HEK293 (cell line): ENCODE data around the gene IL4I1.

ENCODE experiments used
- CTCF ChIA-PET: fragments of 350-600 bp; formaldehyde crosslinking; extraction: SDS; loops from one replicate; lab custom pipeline; 2021; ENCODE audit warnings: antibody characterized with exemption; lab: Yijun Ruan, JAX
- POLR2A ChIA-PET: fragments of 300-600 bp; formaldehyde crosslinking; extraction: SDS; loops from one replicate; lab custom pipeline; 2020; ENCODE audit warnings: antibody characterized with exemption, inconsistent platforms; lab: Yijun Ruan, JAX
- H3K27ac ChIP-seq: fragments of 200-500 bp; sonication (Bioruptor generic); 2 replicates; pipeline ENCODE4 v1.5.1; 2014; ENCODE audit warnings: low read depth, low read length, control low read depth, inconsistent platforms; ENCODE audit errors: extremely low read depth
- H3K36me3 ChIP-seq, 2 experiments: fragments of 200-500 bp in 1 of 2; sonication (Bioruptor generic) in 1 of 2; 1 replicate in 1 of 2; 2 replicates in 1 of 2; pipeline ENCODE4 v1.5.1; 2014 to 2017; ENCODE audit warnings: inconsistent platforms in 2 of 2, low read length in 2 of 2; ENCODE audit not compliant: control insufficient read depth in 2 of 2, insufficient read depth in 1 of 2
- H3K4me1 ChIP-seq: fragments of 200-500 bp; sonication (Bioruptor generic); 2 replicates; pipeline ENCODE4 v1.5.1; 2014; ENCODE audit warnings: mild to moderate bottlenecking, low read length, inconsistent platforms; ENCODE audit not compliant: control insufficient read depth, insufficient read depth
- H3K4me3 ChIP-seq: 2 replicates; pipeline ENCODE4 v1.5.1; 2011; ENCODE audit warnings: low read depth, mild to moderate bottlenecking, control low read depth, low read length, moderate library complexity
- H3K9me3 ChIP-seq: fragments of 200-500 bp; sonication (Bioruptor generic); 2 replicates; pipeline ENCODE4 v1.5.1; 2014; ENCODE audit warnings: low read depth, low read length, inconsistent platforms; ENCODE audit not compliant: control insufficient read depth, insufficient read depth
- BCL6B ChIP-seq: fragments of 450-650 bp; formaldehyde crosslinking; IDR thresholded peaks from 2 replicates; pipeline ENCODE4 v1.5.1; 2017; ENCODE audit warnings: missing biosample characterization, missing genetic modification characterization
- GLIS1 ChIP-seq: fragments of 450-650 bp; formaldehyde crosslinking; IDR thresholded peaks from 2 replicates; pipeline ENCODE4 v1.5.1; 2016; ENCODE audit warnings: missing biosample characterization, missing genetic modification characterization
- PATZ1 ChIP-seq: fragments of 450-650 bp; formaldehyde crosslinking; IDR thresholded peaks from 2 replicates; pipeline ENCODE4 v1.5.1; 2016; ENCODE audit warnings: missing biosample characterization, missing genetic modification characterization
- ZFP69B ChIP-seq: fragments of 450-650 bp; formaldehyde crosslinking; IDR thresholded peaks from 2 replicates; pipeline ENCODE4 v1.5.1; 2016; ENCODE audit warnings: missing biosample characterization, missing genetic modification characterization
- ZNF112 ChIP-seq: fragments of 450-650 bp; formaldehyde crosslinking; IDR thresholded peaks from 2 replicates; pipeline ENCODE4 v1.5.0; 2017; ENCODE audit warnings: missing biosample characterization, missing genetic modification characterization
- ZNF157 ChIP-seq: fragments of 450-650 bp; formaldehyde crosslinking; IDR thresholded peaks from 2 replicates; pipeline ENCODE4 v1.5.1; 2016; ENCODE audit warnings: missing biosample characterization, missing genetic modification characterization
- ZNF184 ChIP-seq: fragments of 450-650 bp; IDR thresholded peaks from 2 replicates; pipeline ENCODE4 v1.5.1; 2018; ENCODE audit warnings: missing biosample characterization, mild to moderate bottlenecking, missing genetic modification characterization
- ZNF221 ChIP-seq: fragments of 450-650 bp; formaldehyde crosslinking; IDR thresholded peaks from 2 replicates; pipeline ENCODE4 v1.5.1; 2017; ENCODE audit warnings: missing biosample characterization, missing genetic modification characterization, borderline replicate concordance
- ZNF48 ChIP-seq: fragments of 450-650 bp; formaldehyde crosslinking; IDR thresholded peaks from 2 replicates; pipeline ENCODE4 v1.5.1; 2016; ENCODE audit warnings: missing biosample characterization, missing genetic modification characterization
- ZNF530 ChIP-seq: fragments of 450-650 bp; formaldehyde crosslinking; IDR thresholded peaks from 2 replicates; pipeline ENCODE4 v1.5.1; 2016; ENCODE audit warnings: low read depth, missing biosample characterization, missing genetic modification characterization
- ZNF623 ChIP-seq: fragments of 450-650 bp; formaldehyde crosslinking; IDR thresholded peaks from 2 replicates; pipeline ENCODE4 v1.5.1; 2016; ENCODE audit warnings: missing biosample characterization, missing genetic modification characterization
- ZNF747 ChIP-seq: fragments of 450-650 bp; formaldehyde crosslinking; IDR thresholded peaks from 2 replicates; pipeline ENCODE4 v1.5.1; 2016; ENCODE audit warnings: missing biosample characterization, missing genetic modification characterization
- ZNF768 ChIP-seq: fragments of 450-650 bp; formaldehyde crosslinking; IDR thresholded peaks from 2 replicates; pipeline ENCODE4 v1.5.1; 2018; ENCODE audit warnings: missing biosample characterization, mild to moderate bottlenecking, missing genetic modification characterization
- ZNF837 ChIP-seq: fragments of 450-650 bp; formaldehyde crosslinking; IDR thresholded peaks from 2 replicates; pipeline ENCODE4 v1.5.1; 2016; ENCODE audit warnings: missing biosample characterization, missing genetic modification characterization
- ZSCAN16 ChIP-seq: fragments of 450-650 bp; formaldehyde crosslinking; IDR thresholded peaks from 2 replicates; pipeline ENCODE4 v1.5.1; 2016; ENCODE audit warnings: missing biosample characterization, missing genetic modification characterization
- ZSCAN4 ChIP-seq: fragments of 450-650 bp; formaldehyde crosslinking; IDR thresholded peaks from 2 replicates; pipeline ENCODE4 v1.5.1; 2017; ENCODE audit warnings: missing biosample characterization, missing genetic modification characterization
- TF ChIP-seq, protein P1 (sequence below): fragments of 450-650 bp; formaldehyde crosslinking; IDR thresholded peaks from 2 replicates; pipeline ENCODE4 v1.5.1; 2016; ENCODE audit warnings: missing biosample characterization, missing genetic modification characterization
- TF ChIP-seq, protein P2 (sequence below): fragments of 450-650 bp; formaldehyde crosslinking; IDR thresholded peaks from 2 replicates; pipeline ENCODE4 v1.5.1; 2016; ENCODE audit warnings: missing biosample characterization, missing genetic modification characterization
- TF ChIP-seq, protein P3 (sequence below): IDR thresholded peaks from 2 replicates; pipeline ENCODE4 v1.6.1; 2011; ENCODE audit warnings: mild to moderate bottlenecking, low read depth, low read length, borderline replicate concordance

Gene IL4I1

DNA sequence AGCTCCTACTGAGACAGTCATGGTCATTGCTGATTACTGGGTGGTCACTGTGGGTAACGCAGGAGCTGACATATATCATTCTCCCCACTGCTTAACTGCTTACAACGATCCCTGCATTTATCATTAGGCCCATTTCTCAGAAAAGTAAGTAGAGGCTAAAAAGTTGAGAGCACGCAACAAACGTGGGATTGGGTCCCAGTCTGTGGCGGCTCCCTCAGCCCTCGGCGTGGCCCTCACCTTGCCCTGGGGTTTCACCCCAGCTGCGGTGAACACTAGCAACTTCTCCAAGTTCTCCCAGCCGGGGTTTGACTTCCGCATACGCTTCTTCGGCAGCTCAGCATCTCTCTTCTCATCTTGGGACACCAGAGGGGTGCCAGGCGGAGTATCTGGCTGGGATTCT is 31.8 kb downstream of the IL4I1 start:
- Histone ChIP-seq H3K36me3 (peaks cover 13 to 49% of the 10 kb centered on the region in 2 experiments), H3K9me3 (no peaks in the 10 kb centered on the region), H3K4me1 (peaks cover 31% of the 10 kb centered on the region), H3K27ac (no peak overlapping the region), H3K4me3 (no peak overlapping the region)
- POLR2A ChIA-PET: interaction anchor here (0.7 to 8.2 kb wide), 13 partner anchors 9 to 979 kb away, joined by 3 to 128 read pairs (median 5); partner anchors contain the start of genes AKT1S1, ATF5, FUZ and NUP62
- CTCF ChIA-PET: interaction anchor here (0.5 to 1.2 kb wide), 7 partner anchors 13 to 639 kb away, joined by 3 to 5 read pairs (median 3); partner anchors contain the start of gene PTOV1
- TF ChIP-seq, protein P1, sequence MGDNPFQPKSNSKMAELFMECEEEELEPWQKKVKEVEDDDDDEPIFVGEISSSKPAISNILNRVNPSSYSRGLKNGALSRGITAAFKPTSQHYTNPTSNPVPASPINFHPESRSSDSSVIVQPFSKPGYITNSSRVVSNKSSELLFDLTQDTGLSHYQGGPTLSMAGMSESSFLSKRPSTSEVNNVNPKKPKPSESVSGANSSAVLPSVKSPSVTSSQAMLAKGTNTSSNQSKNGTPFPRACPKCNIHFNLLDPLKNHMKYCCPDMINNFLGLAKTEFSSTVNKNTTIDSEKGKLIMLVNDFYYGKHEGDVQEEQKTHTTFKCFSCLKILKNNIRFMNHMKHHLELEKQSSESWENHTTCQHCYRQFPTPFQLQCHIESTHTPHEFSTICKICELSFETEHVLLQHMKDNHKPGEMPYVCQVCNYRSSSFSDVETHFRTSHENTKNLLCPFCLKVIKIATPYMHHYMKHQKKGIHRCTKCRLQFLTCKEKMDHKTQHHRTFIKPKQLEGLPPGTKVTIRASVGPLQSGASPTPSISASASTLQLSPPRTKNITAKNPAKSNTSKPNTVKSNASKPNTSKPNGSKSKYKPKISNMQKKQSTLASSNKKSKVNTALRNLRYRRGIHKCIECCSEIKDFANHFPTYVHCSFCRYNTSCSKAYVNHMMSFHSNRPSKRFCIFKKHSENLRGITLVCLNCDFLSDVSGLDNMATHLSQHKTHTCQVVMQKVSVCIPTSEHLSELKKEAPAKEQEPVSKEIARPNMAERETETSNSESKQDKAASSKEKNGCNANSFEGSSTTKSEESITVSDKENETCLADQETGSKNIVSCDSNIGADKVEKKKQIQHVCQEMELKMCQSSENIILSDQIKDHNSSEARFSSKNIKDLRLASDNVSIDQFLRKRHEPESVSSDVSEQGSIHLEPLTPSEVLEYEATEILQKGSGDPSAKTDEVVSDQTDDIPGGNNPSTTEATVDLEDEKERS (tag by site-specific recombination): peak; percentile 41; the same call in 1 of the 2 replicates
- TF ChIP-seq ZNF184 (tag by site-specific recombination): no peak
- TF ChIP-seq ZFP69B (tag by site-specific recombination): 0 out of 2 replicates have a peak, but pooled peaks have one; percentile 7
- TF ChIP-seq, protein P2, sequence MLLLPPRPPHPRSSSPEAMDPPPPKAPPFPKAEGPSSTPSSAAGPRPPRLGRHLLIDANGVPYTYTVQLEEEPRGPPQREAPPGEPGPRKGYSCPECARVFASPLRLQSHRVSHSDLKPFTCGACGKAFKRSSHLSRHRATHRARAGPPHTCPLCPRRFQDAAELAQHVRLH (tag by site-specific recombination): 0 out of 2 replicates have a peak, but pooled peaks have one; percentile 17
- TF ChIP-seq ZNF837 (tag by site-specific recombination): no peak
- TF ChIP-seq ZNF623 (tag by site-specific recombination): peak; percentile 39; the same call in 1 of the 2 replicates
- no peak for TF ChIP-seq ZNF530 (tag by site-specific recombination)
- 0 out of 2 replicates have a peak, but pooled peaks have one; percentile 9 for TF ChIP-seq ZNF768 (tag by site-specific recombination)

DNA sequence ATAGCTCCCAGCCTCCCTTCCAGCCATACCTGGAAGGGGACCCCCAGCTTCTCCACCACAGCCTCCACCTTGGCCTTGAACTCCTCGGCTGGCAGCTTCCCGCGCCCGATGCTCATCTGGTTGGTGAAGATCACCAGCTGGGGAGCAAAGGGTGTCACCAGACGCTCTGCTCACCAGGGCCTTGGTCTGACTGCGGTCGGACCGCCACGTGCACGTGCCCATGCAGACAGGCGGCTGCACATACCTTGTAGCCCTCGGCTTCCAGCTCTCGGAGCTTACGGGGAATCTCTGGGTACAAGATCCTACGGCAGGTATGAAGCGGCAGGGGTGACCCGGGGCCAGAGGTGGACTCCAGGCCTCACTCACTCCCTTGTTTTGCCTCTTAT is 32.8 kb downstream of the IL4I1 start:
- Histone ChIP-seq H3K4me1 (peaks cover 30% of the 10 kb centered on the region), H3K4me3 (no peak overlapping the region), H3K36me3 (peaks cover 21 to 56% of the 10 kb centered on the region in 2 experiments), H3K27ac (no peak overlapping the region), H3K9me3 (no peaks in the 10 kb centered on the region)
- TF ChIP-seq ZNF48 (tag by site-specific recombination) (no peak), ZNF221 (no peak), ZSCAN16 (no peak), ZNF747 (tag by site-specific recombination) (no peak)
- CTCF ChIA-PET: interaction anchor here (1.3 to 1.5 kb wide), 2 partner anchors 14 to 183 kb away, joined by 3 to 4 read pairs; no protein-coding TSS in a partner anchor
- POLR2A ChIA-PET: interaction anchor here (2.4 to 8.2 kb wide), 2 partner anchors 12 to 65 kb away, joined by 14 to 128 read pairs; partner anchors contain the start of genes ATF5, NUP62 and PTOV1

GRCh38 chr19:49863254-49863934 is 33.3 kb downstream of the IL4I1 start:
- POLR2A ChIA-PET: interaction anchor here (1.3 to 8.2 kb wide), 3 partner anchors 11 to 66 kb away, joined by 5 to 128 read pairs (median 14); partner anchors contain the start of genes ATF5, NUP62 and PTOV1
- CTCF ChIA-PET: interaction anchor here (0.7 to 1.5 kb wide), 5 partner anchors 13 to 182 kb away, joined by 3 to 4 read pairs (median 4); no protein-coding TSS in a partner anchor
- Histone ChIP-seq H3K27ac (peak overlapping the region; percentile 44), H3K4me1 (peaks cover 25% of the 10 kb centered on the region), H3K9me3 (no peaks in the 10 kb centered on the region), H3K4me3 (no peak overlapping the region), H3K36me3 (peaks cover 21 to 62% of the 10 kb centered on the region in 2 experiments)
- TF ChIP-seq PATZ1 (tag by site-specific recombination) (peak; percentile 31; the same call in 1 of the 2 replicates), ZSCAN4 (tag by site-specific recombination) (no peak), ZNF157 (tag by site-specific recombination) (no peak), ZNF112 (no peak), GLIS1 (tag by site-specific recombination) (no peak), BCL6B (tag by site-specific recombination) (no peak)
- TF ChIP-seq, protein P2 (tag by site-specific recombination): no peak
- TF ChIP-seq, protein P3, sequence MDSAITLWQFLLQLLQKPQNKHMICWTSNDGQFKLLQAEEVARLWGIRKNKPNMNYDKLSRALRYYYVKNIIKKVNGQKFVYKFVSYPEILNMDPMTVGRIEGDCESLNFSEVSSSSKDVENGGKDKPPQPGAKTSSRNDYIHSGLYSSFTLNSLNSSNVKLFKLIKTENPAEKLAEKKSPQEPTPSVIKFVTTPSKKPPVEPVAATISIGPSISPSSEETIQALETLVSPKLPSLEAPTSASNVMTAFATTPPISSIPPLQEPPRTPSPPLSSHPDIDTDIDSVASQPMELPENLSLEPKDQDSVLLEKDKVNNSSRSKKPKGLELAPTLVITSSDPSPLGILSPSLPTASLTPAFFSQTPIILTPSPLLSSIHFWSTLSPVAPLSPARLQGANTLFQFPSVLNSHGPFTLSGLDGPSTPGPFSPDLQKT: no peak
